Measurements from ENCODE around the gene MRPL38. TPM values are rescaled to one million over a fixed set of nuclear protein-coding genes. Genes with fewer than 3 reads are reported as not detected.

The MRPL38 gene
- total RNA-seq, 1 experiment from 2014 or later = 74.5 TPM

GRCh38 chr17:75917917-75918445 lies 13.3 kb upstream of the MRPL38 start:
- intact Hi-C loops (cut with micrococcal nuclease) = no loop called here
- Histone ChIP-seq H2AFZ (ENCODE audit: low read length) (no peak overlapping the region), H3K9me3 (ENCODE audit: low read length) (no peaks in the 10 kb centered on the region), H4K20me1 (ENCODE audit: low read length) (no peaks in the 10 kb centered on the region), H3K27me3 (ENCODE audit: low read length) (no peaks in the 10 kb centered on the region), H3K4me1 (ENCODE audit: insufficient read depth, low read length) (no peaks in the 10 kb centered on the region), H3K4me2 (ENCODE audit: low read length) (no peak overlapping the region), H3K27ac (ENCODE audit: low read length) (no peak overlapping the region), H3K4me3 (ENCODE audit: low read length) (no peak overlapping the region), H3K79me2 (ENCODE audit: low read length) (no peaks in the 10 kb centered on the region), H3K9me2 (replicated peaks; ENCODE audit: low read length) (no peaks in the 10 kb centered on the region), H3K9ac (ENCODE audit: low read length) (no peak overlapping the region), H3F3A (ENCODE audit: low read length, unreplicated experiment) (no peaks in the 10 kb centered on the region), H3K36me3 (ENCODE audit: low read depth, low read length) (no peaks in the 10 kb centered on the region; the same call in 1 of the 2 replicates)
- TF ChIP-seq CTCF (conservative IDR thresholded peaks at IDR 0.05; ENCODE audit: low read depth, low read length) (no peak), EZH2phosphoT487 (IDR thresholded peaks at IDR 0.05; ENCODE audit: borderline replicate concordance, low read length) (no peak), EZH2 (IDR thresholded peaks at IDR 0.05; ENCODE audit: low read length, unreplicated experiment) (no peak)
- CTCF ChIA-PET = interaction anchor here (1.0 kb wide), 1 partner anchor 13 kb away, joined by 4 read pairs; no protein-coding TSS in a partner anchor
- BruUV-seq (replicated peaks) = no TSS peak
- ATAC-seq (no peak), DNase-seq (no peak)
- POLR2A ChIA-PET (ENCODE audit: unreplicated experiment) = no interaction called here

GRCh38 chr17:75917141-75917916 lies 12.6 kb upstream of the MRPL38 start:
- Histone ChIP-seq H3F3A (ENCODE audit: low read length, unreplicated experiment) (no peaks in the 10 kb centered on the region), H3K79me2 (ENCODE audit: low read length) (no peaks in the 10 kb centered on the region), H3K27ac (ENCODE audit: low read length) (no peak overlapping the region), H3K27me3 (ENCODE audit: low read length) (no peaks in the 10 kb centered on the region), H3K36me3 (ENCODE audit: low read depth, low read length) (no peaks in the 10 kb centered on the region; the same call in 1 of the 2 replicates), H3K4me1 (ENCODE audit: insufficient read depth, low read length) (no peaks in the 10 kb centered on the region), H2AFZ (ENCODE audit: low read length) (no peak overlapping the region), H3K9me2 (replicated peaks; ENCODE audit: low read length) (no peaks in the 10 kb centered on the region), H3K4me2 (ENCODE audit: low read length) (no peak overlapping the region), H3K4me3 (ENCODE audit: low read length) (no peak overlapping the region), H4K20me1 (ENCODE audit: low read length) (no peaks in the 10 kb centered on the region), H3K9me3 (ENCODE audit: low read length) (no peaks in the 10 kb centered on the region), H3K9ac (ENCODE audit: low read length) (no peak overlapping the region)
- BruUV-seq (replicated peaks) = no TSS peak
- ATAC-seq (no peak), DNase-seq (no peak)
- intact Hi-C loops (cut with micrococcal nuclease) = no loop called here
- POLR2A ChIA-PET (ENCODE audit: unreplicated experiment) = no interaction called here
- CTCF ChIA-PET = interaction anchor here (0.6 kb wide), 1 partner anchor 12 kb away, joined by 3 read pairs; no protein-coding TSS in a partner anchor
- TF ChIP-seq EZH2 (IDR thresholded peaks at IDR 0.05; ENCODE audit: low read length, unreplicated experiment) = no peak
- no peak for TF ChIP-seq CTCF (conservative IDR thresholded peaks at IDR 0.05; ENCODE audit: low read depth, low read length)
- no peak for TF ChIP-seq EZH2phosphoT487 (IDR thresholded peaks at IDR 0.05; ENCODE audit: borderline replicate concordance, low read length)

GRCh38 chr17:75915268-75915667 lies 10.6 kb upstream of the MRPL38 start:
- no peaks in the 10 kb centered on the region for H3K27me3 ChIP-seq (ENCODE audit: low read length)
- H3K27ac ChIP-seq (ENCODE audit: low read length) = no peak overlapping the region
- H3F3A ChIP-seq (ENCODE audit: low read length, unreplicated experiment) = no peaks in the 10 kb centered on the region
- intact Hi-C loops (cut with micrococcal nuclease) = no loop called here
- H4K20me1 ChIP-seq (ENCODE audit: low read length) = no peaks in the 10 kb centered on the region
- POLR2A ChIA-PET (ENCODE audit: unreplicated experiment) = no interaction called here
- no peaks in the 10 kb centered on the region for H3K9me2 ChIP-seq (replicated peaks; ENCODE audit: low read length)
- no peaks in the 10 kb centered on the region for H3K4me1 ChIP-seq (ENCODE audit: insufficient read depth, low read length)
- H3K9ac ChIP-seq (ENCODE audit: low read length) = no peak overlapping the region
- no peak for ATAC-seq
- no TSS peak for BruUV-seq (replicated peaks)
- CTCF ChIA-PET = no interaction called here
- DNase-seq = no peak
- H3K4me3 ChIP-seq (ENCODE audit: low read length) = no peak overlapping the region
- no peak overlapping the region for H2AFZ ChIP-seq (ENCODE audit: low read length)
- no peaks in the 10 kb centered on the region for H3K36me3 ChIP-seq (ENCODE audit: low read depth, low read length)
- H3K9me3 ChIP-seq (ENCODE audit: low read length) = no peaks in the 10 kb centered on the region
- TF ChIP-seq EZH2phosphoT487 (IDR thresholded peaks at IDR 0.05; ENCODE audit: borderline replicate concordance, low read length) (no peak), CTCF (conservative IDR thresholded peaks at IDR 0.05; ENCODE audit: low read depth, low read length) (no peak), EZH2 (IDR thresholded peaks at IDR 0.05; ENCODE audit: low read length, unreplicated experiment) (no peak)
- no peak overlapping the region for H3K4me2 ChIP-seq (ENCODE audit: low read length)
- H3K79me2 ChIP-seq (ENCODE audit: low read length) = no peaks in the 10 kb centered on the region
